K562 (cell line): ENCODE results near the gene TMSB4X. TPM values are rescaled to one million over a fixed set of nuclear protein-coding genes. Genes with fewer than 3 reads are reported as not detected.
A peak's percentile ranks its signal among the peaks of the same experiment; 100 is the strongest.

Experiments
- CEBPB ChIP-seq: fragments of 450-650 bp; IDR thresholded peaks from 2 replicates; pipeline ENCODE4 v1.6.1; 2016; ENCODE audit warnings: missing genetic modification characterization, missing compliant biosample characterization
- ERF ChIP-seq: fragments of 450-650 bp; formaldehyde crosslinking; IDR thresholded peaks from 2 replicates; pipeline ENCODE4 v1.4.0; 2020; ENCODE audit warnings: mild to moderate bottlenecking, mixed read lengths
- ETV1 ChIP-seq: fragments of 450-650 bp; conservative IDR thresholded peaks from 2 replicates; pipeline ENCODE4 v1.6.1; 2016; ENCODE audit warnings: missing genetic modification characterization, control low read depth, low read depth, missing compliant biosample characterization
- ZBTB40 ChIP-seq, 2 experiments: fragments of 450-650 bp in 1 of 2; sonication (generic) in 1 of 2; formaldehyde crosslinking in 1 of 2; IDR thresholded peaks; 2 replicates each; pipeline versions ENCODE4 v1.7.1 to v1.9.0; 2016 to 2022; ENCODE audit warnings: inconsistent platforms in 1 of 2, mild to moderate bottlenecking in 1 of 2, missing genetic modification reagents in 1 of 2
- polyA plus RNA-seq, 8 experiments: library from polyadenylated mRNA; depleted of rRNA in 4 of 8; stranded (reverse) in 5 of 8; unstranded in 3 of 8; fragments of >200 nt; fragmentation: Nextera tagmentation in 2 of 8; fragmentation: Illumina TruSeq in 1 of 8; extraction: Ambion mirVana in 2 of 8; extraction: Trizol in 1 of 8; gene quantifications; 2 replicates each; pipeline versions ENCODE4 v1.2.1 to v1.2.3, GENCODE V29; 2011 to 2014; ENCODE audit warnings: inconsistent platforms in 1 of 8, missing spikeins in 1 of 8
- total RNA-seq, 7 experiments: library from RNA; depleted of rRNA in 6 of 7; stranded (reverse); fragments of >200 nt in 6 of 7; fragmentation: Illumina TruSeq in 2 of 7; extraction: Trizol in 2 of 7; gene quantifications; 2 replicates each; pipeline versions ENCODE4 v1.2.1 to v1.2.3, GENCODE V29; 2011 to 2021; ENCODE audit warnings: low replicate concordance in 1 of 7

TMSB4X gene
- total and polyA plus RNA-seq, 9 of the 15 experiments (the other 6 are each of a cell fraction or from before 2014, with no cell fraction given), result 1,035 to 2,035 (median 1,529) TPM

- TF ChIP-seq ZBTB40 (IDR thresholded peaks at IDR 0.05) (peak; percentile 16; the same call in 1 of the 2 replicates), ZBTB40 (CRISPR knock-in tag; IDR thresholded peaks at IDR 0.05) (no peak), ETV1 (tag) (0 out of 2 replicates have a peak, but pooled peaks have one; percentile 18), CEBPB (tag) (peak; percentile 70), ERF (CRISPR knock-in tag) (no peak)
Observed at GRCh38 chrX:13013363-13014110, 38.6 kb downstream of the TMSB4X start (continued).
